SU-DHL-6 (cell line): ENCODE data around the gene BUD23.

Experiments
- H2AFZ ChIP-seq: fragments of 200-600 bp; sonication (generic); 2 replicates; pipeline ENCODE4 v1.6.1; 2014; ENCODE audit warnings: low read depth, mild to moderate bottlenecking, moderate library complexity, mixed read lengths, antibody characterized with exemption, low read length; ENCODE audit not compliant: severe bottlenecking
- H3F3A ChIP-seq: fragments of 200-600 bp; shearing (Covaris generic); 2 replicates; pipeline ENCODE4 v1.6.0; 2016; ENCODE audit warnings: antibody characterized with exemption, mild to moderate bottlenecking; ENCODE audit not compliant: insufficient read depth
- H3K27ac ChIP-seq: fragments of 200-600 bp; sonication (generic); 2 replicates; pipeline ENCODE4 v1.5.1; 2016; ENCODE audit warnings: low read depth, mild to moderate bottlenecking, low read length, moderate library complexity, mixed read lengths
- H3K27me3 ChIP-seq: fragments of 200-600 bp; sonication (generic), shearing (Covaris generic); 2 replicates; pipeline ENCODE4 v1.6.0; 2014; ENCODE audit warnings: mild to moderate bottlenecking, low read length
- H3K36me3 ChIP-seq: fragments of 200-600 bp; sonication (generic); 2 replicates; pipeline ENCODE4 v1.6.1; 2014; ENCODE audit warnings: mild to moderate bottlenecking, low read length, mixed read lengths
- H3K4me2 ChIP-seq: fragments of 300-600, 200-600 bp; shearing (Covaris generic), sonication (generic); 2 replicates; pipeline ENCODE4 v1.6.0; 2014; ENCODE audit warnings: low read length, low read depth, mild to moderate bottlenecking; ENCODE audit not compliant: poor library complexity, severe bottlenecking
- H3K4me3 ChIP-seq: fragments of 200-600 bp; sonication (generic); 2 replicates; pipeline ENCODE4 v1.5.1; 2014; ENCODE audit warnings: antibody characterized with exemption, low read length, mild to moderate bottlenecking, mixed read lengths; ENCODE audit not compliant: insufficient read depth, poor library complexity, severe bottlenecking
- H3K79me2 ChIP-seq: fragments of 200-600 bp; sonication (generic); 2 replicates; pipeline ENCODE4 v1.6.1; 2014; ENCODE audit warnings: mild to moderate bottlenecking, low read length, moderate library complexity; ENCODE audit not compliant: insufficient read depth
- H3K9ac ChIP-seq: fragments of 200-600 bp; sonication (generic); 2 replicates; pipeline ENCODE4 v1.7.0; 2014; ENCODE audit warnings: mild to moderate bottlenecking, low read length
- H3K9me2 ChIP-seq: fragments of 200-600 bp; sonication (generic); replicated peaks from 2 replicates; pipeline ENCODE4 v1.6.1; 2014; ENCODE audit warnings: low read length; ENCODE audit not compliant: insufficient read depth
- H3K9me3 ChIP-seq: fragments of 200-600 bp; sonication (generic); 2 replicates; pipeline ENCODE4 v1.6.1; 2014; ENCODE audit warnings: low read length, mixed read lengths; ENCODE audit not compliant: insufficient read depth
- H4K20me1 ChIP-seq: fragments of 200-600 bp; sonication (generic); 2 replicates; pipeline ENCODE4 v1.6.1; 2014; ENCODE audit warnings: low read depth, mild to moderate bottlenecking, antibody characterized with exemption, low read length, moderate library complexity, mixed read lengths
- CTCF ChIP-seq: fragments of 200-600 bp; sonication (generic); IDR thresholded peaks from one replicate; pipeline ENCODE4 v1.5.1; 2017; ENCODE audit warnings: antibody characterized with exemption, mild to moderate bottlenecking, low read length, moderate library complexity; ENCODE audit not compliant: insufficient read depth, poor library complexity, severe bottlenecking
- EZH2phosphoT487 ChIP-seq: fragments of 200-600 bp; sonication (generic), shearing (Covaris generic); conservative IDR thresholded peaks from 2 replicates; pipeline ENCODE4 v1.6.1; 2018; ENCODE audit warnings: mild to moderate bottlenecking, antibody characterized with exemption, low read length, moderate library complexity, mixed read lengths

Gene BUD23

GRCh38 chr7:73737491-73738219, 54.3 kb downstream of the BUD23 start:
- Histone ChIP-seq H3K4me2 (peak overlapping the region; percentile 97), H2AFZ (no peak overlapping the region), H3K79me2 (peaks cover 9% of the 10 kb centered on the region; the same call in 1 of the 2 replicates), H3K27ac (no peak overlapping the region), H3K9me3 (no peaks in the 10 kb centered on the region), H3K9me2 (no peaks in the 10 kb centered on the region), H3F3A (0 out of 2 replicates have a peak, but pooled peaks cover 4% of the 10 kb centered on the region), H4K20me1 (0 out of 2 replicates have a peak, but pooled peaks cover 3% of the 10 kb centered on the region), H3K9ac (peak overlapping the region; percentile 97), H3K4me3 (peak overlapping the region; percentile 97), H3K36me3 (no peaks in the 10 kb centered on the region), H3K27me3 (no peaks in the 10 kb centered on the region)
- no peak for TF ChIP-seq CTCF
- TF ChIP-seq EZH2phosphoT487, result no peak

- H3K27ac ChIP-seq, result peak overlapping the region; percentile 74
- no peaks in the 10 kb centered on the region for H3K9me2 ChIP-seq
- H3K27me3 ChIP-seq, result no peaks in the 10 kb centered on the region
- H3K9ac ChIP-seq, result peak overlapping the region; percentile 97
- TF ChIP-seq EZH2phosphoT487 (no peak), CTCF (no peak)
- no peaks in the 10 kb centered on the region for H3K9me3 ChIP-seq
- H3K36me3 ChIP-seq, result no peaks in the 10 kb centered on the region
- 0 out of 2 replicates have a peak, but pooled peaks cover 4% of the 10 kb centered on the region for H3F3A ChIP-seq
- peak overlapping the region; percentile 97 for H3K4me3 ChIP-seq
- peak overlapping the region; percentile 82 for H2AFZ ChIP-seq
- 0 out of 2 replicates have a peak, but pooled peaks cover 3% of the 10 kb centered on the region for H4K20me1 ChIP-seq
- peaks cover 9% of the 10 kb centered on the region; the same call in 1 of the 2 replicates for H3K79me2 ChIP-seq
- peak overlapping the region; percentile 97 for H3K4me2 ChIP-seq
Measured at GRCh38 chr7:73738220-73738611, 54.8 kb downstream of the BUD23 start.

GRCh38 chr7:73738612-73739386, 55.4 kb downstream of the BUD23 start, which contains the start of gene ABHD11:
Gene ABHD11 (minus strand): TSS chr7:73738802. CDS start chr7:73738770, 32 bp downstream.
- no peaks in the 10 kb centered on the region for H3K36me3 ChIP-seq
- H3K27ac ChIP-seq, result peak within 1 kb of the TSS; percentile 74
- peak within 1 kb of the TSS; percentile 97 for H3K9ac ChIP-seq
- H4K20me1 ChIP-seq, result 0 out of 2 replicates have a peak, but pooled peaks cover 3% of the 10 kb centered on the region
- H3K9me2 ChIP-seq, result no peaks in the 10 kb centered on the region
- H3F3A ChIP-seq, result 0 out of 2 replicates have a peak, but pooled peaks cover 4% of the 10 kb centered on the region
- H3K4me3 ChIP-seq, result peak within 1 kb of the TSS; percentile 97
- H3K27me3 ChIP-seq, result no peaks in the 10 kb centered on the region
- peak within 1 kb of the TSS; percentile 97 for H3K4me2 ChIP-seq
- TF ChIP-seq EZH2phosphoT487 (no peak), CTCF (no peak)
- H3K9me3 ChIP-seq, result no peaks in the 10 kb centered on the region
- H3K79me2 ChIP-seq, result peaks cover 9% of the 10 kb centered on the region; the same call in 1 of the 2 replicates
- H2AFZ ChIP-seq, result peak within 1 kb of the TSS; percentile 82
